ENCODE measurements around the gene CCDC149. TPM values are rescaled to one million over a fixed set of nuclear protein-coding genes. Genes with fewer than 3 reads are reported as not detected.

CCDC149 gene
- total and polyA plus RNA-seq, 2 of the 8 experiments (the other 6 are each of a cell fraction or from before 2014, with no cell fraction given), result 2.2 to 5.6 TPM

DNA sequence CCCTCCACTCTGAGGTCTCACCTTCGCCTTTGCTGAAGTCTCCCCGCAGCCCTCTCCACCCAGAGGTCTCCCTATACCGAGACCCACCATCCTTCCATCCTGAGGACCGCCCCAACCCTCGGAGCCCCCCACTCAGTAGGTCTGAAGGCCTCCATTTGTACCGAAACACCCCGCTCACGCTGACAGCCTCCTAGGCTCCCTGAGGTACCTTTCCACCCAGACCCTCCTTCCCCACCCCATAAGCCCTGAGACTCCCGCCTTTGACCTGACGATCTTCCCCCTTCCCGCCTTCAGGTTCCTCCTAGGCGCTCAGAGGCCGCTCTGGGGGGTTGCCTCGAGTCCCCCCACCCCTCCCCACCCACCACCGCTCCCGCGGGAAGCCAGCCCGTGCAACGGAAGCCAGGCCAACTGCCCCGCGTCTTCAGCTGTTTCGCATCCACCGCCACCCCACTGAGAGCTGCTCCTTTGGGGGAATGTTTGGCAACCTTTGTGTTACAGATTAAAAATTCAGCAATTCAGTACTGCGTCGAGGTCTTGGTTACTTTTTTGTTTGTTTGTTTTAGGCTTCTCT, 112.4 kb downstream of the CCDC149 start (continued):
- TF ChIP-seq SIRT6 (IDR thresholded peaks at IDR 0.05; ENCODE audit: low read length) (no peak), KDM1A (IDR thresholded peaks at IDR 0.05; ENCODE audit: borderline replicate concordance, low read length) (no peak), TAF1 (IDR thresholded peaks at IDR 0.05; ENCODE audit: low read depth, low read length) (no peak), CBX8 (IDR thresholded peaks at IDR 0.05; ENCODE audit: borderline replicate concordance, low read depth, low read length) (no peak), POU5F1 (IDR thresholded peaks at IDR 0.05; ENCODE audit: low read depth, low read length) (no peak), CBX5 (IDR thresholded peaks at IDR 0.05; ENCODE audit: low read depth, low read length) (no peak), YY1 (IDR thresholded peaks at IDR 0.05; ENCODE audit: low read depth, low read length) (no peak), RXRA (IDR thresholded peaks at IDR 0.05; ENCODE audit: insufficient read depth, low read depth, low read length) (no peak), FOSL1 (IDR thresholded peaks at IDR 0.05; ENCODE audit: insufficient read depth, low read depth, low read length) (no peak), CHD1 (IDR thresholded peaks at IDR 0.05; ENCODE audit: low read depth, low read length) (no peak), SIN3A (conservative IDR thresholded peaks at IDR 0.05 in 1 of 2, IDR thresholded peaks at IDR 0.05 in 1 of 2; ENCODE audit: low read depth in 1 of 2, low read length in 2 of 2) (no peak), CTCF (IDR thresholded peaks at IDR 0.05; ENCODE audit: control extremely low read depth in 1 of 3, insufficient read depth in 1 of 3, low read depth in 1 of 3, low read length in 3 of 3) (no peak), ZNF274 (IDR thresholded peaks at IDR 0.05; ENCODE audit: borderline replicate concordance, extremely low read depth, low read length) (no peak), EZH2 (IDR thresholded peaks at IDR 0.05; ENCODE audit: low read depth, low read length, severe bottlenecking) (peak; percentile 28), SP4 (IDR thresholded peaks at IDR 0.05; ENCODE audit: low read length) (no peak), SAP30 (IDR thresholded peaks at IDR 0.05; ENCODE audit: insufficient read depth, insufficient replicate concordance, low read length) (no peak), ASH2L (IDR thresholded peaks at IDR 0.05; ENCODE audit: low read length) (peak; percentile 33), SUZ12 (IDR thresholded peaks at IDR 0.05; ENCODE audit: low read length) (peak; percentile 33; the same call in 1 of the 2 replicates), MAX (IDR thresholded peaks at IDR 0.05) (no peak), BACH1 (IDR thresholded peaks at IDR 0.05; ENCODE audit: low read length) (no peak)
- TF ChIP-seq, protein P1, sequence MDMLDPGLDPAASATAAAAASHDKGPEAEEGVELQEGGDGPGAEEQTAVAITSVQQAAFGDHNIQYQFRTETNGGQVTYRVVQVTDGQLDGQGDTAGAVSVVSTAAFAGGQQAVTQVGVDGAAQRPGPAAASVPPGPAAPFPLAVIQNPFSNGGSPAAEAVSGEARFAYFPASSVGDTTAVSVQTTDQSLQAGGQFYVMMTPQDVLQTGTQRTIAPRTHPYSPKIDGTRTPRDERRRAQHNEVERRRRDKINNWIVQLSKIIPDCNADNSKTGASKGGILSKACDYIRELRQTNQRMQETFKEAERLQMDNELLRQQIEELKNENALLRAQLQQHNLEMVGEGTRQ (IDR thresholded peaks at IDR 0.05; ENCODE audit: low read length), result no peak
